DLD1 (cell line): ENCODE results near the gene INAVA.

ENCODE experiments used
- in situ Hi-C: cut with HindIII; loops from 2 replicates; pipeline ENCODE4 v1.10.0; 2017; ENCODE audit warnings: low sequenced_read_pairs

The INAVA gene

DNA sequence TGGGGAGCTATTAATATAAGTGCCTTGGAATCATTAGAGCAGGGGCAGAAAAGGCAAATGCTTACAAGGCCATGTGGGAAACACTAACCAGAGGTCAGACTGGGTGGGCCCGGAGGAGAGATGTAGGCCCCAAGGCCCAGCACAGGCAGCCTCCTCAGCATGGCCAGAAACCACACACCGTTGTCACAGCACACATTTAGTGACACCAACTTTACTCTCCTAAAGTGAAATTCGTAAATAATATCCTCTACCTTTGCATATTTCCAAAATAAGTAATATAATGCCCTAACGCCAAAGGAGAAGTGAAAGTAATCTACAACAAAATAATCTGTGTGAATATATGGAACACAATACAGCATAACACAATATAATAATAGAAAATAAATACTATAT, 66.2 kb downstream of the INAVA start:
- in situ Hi-C loops = loop anchor here (25.0 kb wide), 1 partner anchor 349 kb away; the partner anchor contains the start of gene KIF14

DNA sequence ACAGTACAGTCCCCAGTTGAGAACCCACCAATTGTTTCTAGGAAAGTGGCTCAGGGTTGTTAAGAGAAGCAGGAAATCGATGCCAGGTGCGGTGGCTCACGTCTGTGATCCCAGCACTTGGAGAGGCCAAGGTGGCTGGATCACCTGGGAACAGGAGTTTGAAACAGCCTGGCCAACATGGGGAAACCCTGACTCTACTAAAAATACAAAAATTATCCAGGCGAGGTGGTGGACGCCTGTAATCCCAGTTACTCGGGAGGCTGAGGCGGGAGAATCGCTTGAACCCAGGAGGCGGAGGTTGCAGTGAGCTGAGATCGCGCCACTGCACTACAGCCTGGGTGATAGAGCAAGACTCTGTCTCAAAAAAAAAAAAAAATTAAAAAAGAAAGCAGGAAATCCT, 67.5 kb downstream of the INAVA start:
- in situ Hi-C loops = loop anchor here (25.0 kb wide), 1 partner anchor 350 kb away; the partner anchor contains the start of gene KIF14

- in situ Hi-C loops = loop anchor here (25.0 kb wide), 1 partner anchor 350 kb away; the partner anchor contains the start of gene KIF14
Observed at GRCh38 chr1:200962631-200963030, 67.9 kb downstream of the INAVA start.

DNA sequence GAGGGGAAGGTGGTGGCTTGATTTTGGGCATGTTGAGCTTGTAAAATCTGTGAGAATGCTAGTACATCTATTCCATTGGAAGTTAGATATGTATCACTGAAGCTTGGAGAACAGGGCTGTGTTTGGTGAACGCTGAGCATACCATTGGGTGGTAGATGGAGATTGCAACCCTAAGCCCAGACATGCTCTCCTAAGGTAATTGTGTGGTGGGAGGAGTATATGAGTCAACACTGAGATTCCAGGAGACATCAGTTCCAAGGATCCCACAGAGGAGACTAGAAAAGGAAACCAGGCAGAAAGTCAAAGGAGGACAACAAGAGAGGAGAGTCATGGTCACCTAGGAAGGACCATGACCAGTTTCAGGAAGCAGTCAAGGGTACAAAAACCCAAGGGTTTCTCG, 68.4 kb downstream of the INAVA start:
- in situ Hi-C loops = loop anchor here (25.0 kb wide), 1 partner anchor 351 kb away; the partner anchor contains the start of gene KIF14

DNA sequence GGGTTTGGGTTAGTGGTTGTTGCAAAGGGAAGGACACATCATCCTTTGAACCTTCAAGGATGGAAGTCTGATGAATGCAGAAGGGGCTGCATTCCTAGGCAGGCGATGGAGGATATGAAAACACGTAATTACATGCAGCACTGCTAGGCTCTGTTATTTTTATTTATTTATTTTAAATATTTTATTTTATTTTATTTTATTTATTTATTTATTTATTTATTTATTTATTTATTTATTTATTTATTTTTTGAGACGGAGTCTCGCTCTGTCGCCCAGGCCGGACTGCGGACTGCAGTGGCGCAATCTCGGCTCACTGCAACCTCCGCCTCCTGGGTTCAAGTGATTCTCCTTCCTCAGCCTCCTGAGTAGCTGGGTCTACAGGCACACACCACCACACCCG, 69.2 kb downstream of the INAVA start:
- in situ Hi-C loops = loop anchor here (25.0 kb wide), 1 partner anchor 352 kb away; the partner anchor contains the start of gene KIF14
